ENCODE measurements around the gene MUC2. TPM values are rescaled to one million over a fixed set of nuclear protein-coding genes. Genes with fewer than 3 reads are reported as not detected.
A peak's percentile ranks its signal among the peaks of the same experiment; 100 is the strongest.

The MUC2 gene
- total and polyA plus RNA-seq, 2 of the 13 experiments (the other 11 are each of a cell fraction or from before 2014, with no cell fraction given), result not detected

DNA sequence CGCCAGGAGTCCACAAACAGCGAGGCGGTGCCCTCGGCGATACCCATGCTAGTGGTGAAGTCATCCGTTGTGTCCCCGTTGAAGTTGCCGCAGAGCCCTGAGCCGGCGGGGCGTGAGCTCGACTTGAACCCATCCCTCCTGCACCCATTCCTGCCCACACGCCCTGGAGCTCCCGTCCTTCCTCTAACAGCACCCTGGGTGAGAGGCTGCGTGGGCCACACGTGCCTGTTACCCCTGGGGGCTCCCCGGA, 46.5 kb upstream of the MUC2 start:
- POLR2A ChIA-PET, result no interaction called here

More for the DNA sequence above, 46.5 kb upstream of the MUC2 start:
- no peak overlapping the region for H3K27ac ChIP-seq (ENCODE audit: extremely low read length, insufficient read depth, low read length)
- ATAC-seq (peak; percentile 13), FAIRE-seq (no peak), DNase-seq (ENCODE audit: low spot score) (no peak)
- H3K27me3 ChIP-seq (ENCODE audit: control insufficient read depth in 1 of 2, insufficient read depth in 2 of 2, low read length in 2 of 2), result peaks cover 20 to 39% of the 10 kb centered on the region in 2 experiments; a peak in 4 of 5 replicates
- no peaks in the 10 kb centered on the region for H3K36me3 ChIP-seq (replicated peaks in 1 of 2; ENCODE audit: control insufficient read depth in 1 of 2, insufficient read depth in 2 of 2, low read length in 2 of 2)
- in situ Hi-C loops (cut with HindIII; ENCODE audit: extremely low pct_ligation_motif_present, low pct_unique_long_range_greater_than_20kb) (no loop called here), intact Hi-C loops (cut with micrococcal nuclease; ENCODE audit: unreplicated experiment) (no loop called here)
- H3K9ac ChIP-seq (ENCODE audit: insufficient read depth, low read depth, low read length), result no peak overlapping the region
- TF ChIP-seq ZNF276 (CRISPR knock-in tag; IDR thresholded peaks at IDR 0.05; ENCODE audit: low read depth) (no peak), ZNF670 (CRISPR knock-in tag; IDR thresholded peaks at IDR 0.05; ENCODE audit: borderline replicate concordance) (no peak), SP2 (CRISPR knock-in tag; IDR thresholded peaks at IDR 0.05) (no peak), ZSCAN30 (CRISPR knock-in tag; IDR thresholded peaks at IDR 0.05) (no peak), ZNF530 (CRISPR knock-in tag; IDR thresholded peaks at IDR 0.05; ENCODE audit: low read depth) (no peak), PCBP1 (IDR thresholded peaks at IDR 0.05; ENCODE audit: borderline replicate concordance, low read depth, low read length) (no peak), SOX13 (IDR thresholded peaks at IDR 0.05) (no peak), SOX13 (CRISPR knock-in tag; conservative IDR thresholded peaks at IDR 0.05 in 1 of 2, IDR thresholded peaks at IDR 0.05 in 1 of 2) (no peak), PLSCR1 (CRISPR knock-in tag; IDR thresholded peaks at IDR 0.05; ENCODE audit: borderline replicate concordance) (no peak), SAFB2 (CRISPR knock-in tag; IDR thresholded peaks at IDR 0.05; ENCODE audit: borderline replicate concordance, low read depth) (no peak), MATR3 (CRISPR knock-in tag; IDR thresholded peaks at IDR 0.05) (no peak), TOE1 (CRISPR knock-in tag; IDR thresholded peaks at IDR 0.05) (no peak), YEATS2 (CRISPR knock-in tag; IDR thresholded peaks at IDR 0.05; ENCODE audit: borderline replicate concordance) (no peak), PLRG1 (conservative IDR thresholded peaks at IDR 0.05) (no peak), ZNF337 (CRISPR knock-in tag; IDR thresholded peaks at IDR 0.05; ENCODE audit: borderline replicate concordance, low read depth) (no peak)
- TF ChIP-seq, protein P1, sequence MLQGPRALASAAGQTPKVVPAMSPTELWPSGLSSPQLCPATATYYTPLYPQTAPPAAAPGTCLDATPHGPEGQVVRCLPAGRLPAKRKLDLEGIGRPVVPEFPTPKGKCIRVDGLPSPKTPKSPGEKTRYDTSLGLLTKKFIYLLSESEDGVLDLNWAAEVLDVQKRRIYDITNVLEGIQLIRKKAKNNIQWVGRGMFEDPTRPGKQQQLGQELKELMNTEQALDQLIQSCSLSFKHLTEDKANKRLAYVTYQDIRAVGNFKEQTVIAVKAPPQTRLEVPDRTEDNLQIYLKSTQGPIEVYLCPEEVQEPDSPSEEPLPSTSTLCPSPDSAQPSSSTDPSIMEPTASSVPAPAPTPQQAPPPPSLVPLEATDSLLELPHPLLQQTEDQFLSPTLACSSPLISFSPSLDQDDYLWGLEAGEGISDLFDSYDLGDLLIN (CRISPR knock-in tag; IDR thresholded peaks at IDR 0.05; ENCODE audit: borderline replicate concordance), result no peak
- TF ChIP-seq, protein P2, sequence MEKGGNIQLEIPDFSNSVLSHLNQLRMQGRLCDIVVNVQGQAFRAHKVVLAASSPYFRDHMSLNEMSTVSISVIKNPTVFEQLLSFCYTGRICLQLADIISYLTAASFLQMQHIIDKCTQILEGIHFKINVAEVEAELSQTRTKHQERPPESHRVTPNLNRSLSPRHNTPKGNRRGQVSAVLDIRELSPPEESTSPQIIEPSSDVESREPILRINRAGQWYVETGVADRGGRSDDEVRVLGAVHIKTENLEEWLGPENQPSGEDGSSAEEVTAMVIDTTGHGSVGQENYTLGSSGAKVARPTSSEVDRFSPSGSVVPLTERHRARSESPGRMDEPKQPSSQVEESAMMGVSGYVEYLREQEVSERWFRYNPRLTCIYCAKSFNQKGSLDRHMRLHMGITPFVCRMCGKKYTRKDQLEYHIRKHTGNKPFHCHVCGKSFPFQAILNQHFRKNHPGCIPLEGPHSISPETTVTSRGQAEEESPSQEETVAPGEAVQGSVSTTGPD (CRISPR knock-in tag; IDR thresholded peaks at IDR 0.05), result no peak
- peaks cover 7% of the 10 kb centered on the region; the same call in 1 of the 2 replicates for H3K4me1 ChIP-seq (ENCODE audit: insufficient read depth, low read length)
- no peaks in the 10 kb centered on the region for H3K79me2 ChIP-seq (ENCODE audit: insufficient read depth, low read length)
- no peak overlapping the region for H3K4me3 ChIP-seq (replicated peaks in 1 of 3; ENCODE audit: insufficient read depth in 1 of 3, low read depth in 2 of 3, low read length in 3 of 3)
- no peaks in the 10 kb centered on the region for H4K20me1 ChIP-seq (ENCODE audit: insufficient read depth, low read length)
- no peak overlapping the region for H3K4me2 ChIP-seq (ENCODE audit: low read depth, low read length)
- WGBS (ENCODE audit: low lambda C conversion rate), result 4% methylated on average over 5 of the region's 17 CpGs
- no peak overlapping the region for H2AFZ ChIP-seq (ENCODE audit: low read length)
- no TSS peak for BruUV-seq (replicated peaks)
- no peaks in the 10 kb centered on the region for H3K9me3 ChIP-seq (ENCODE audit: low read length)
- CTCF ChIA-PET (ENCODE audit: low intra/inter-chr PET ratio, low total read pairs), result no interaction called here

Measured in HepG2 (cell line).